MM.1S (cell line): ENCODE measurements around the gene TRDN.

Source experiments
- DNase-seq: peaks from one replicate; pipeline ENCODE4 v3.0.0-alpha.2; 2015
- H2AFZ ChIP-seq: fragments of 300-600 bp; sonication (generic); 2 replicates; pipeline ENCODE4 v1.6.0; 2016; ENCODE audit warnings: antibody characterized with exemption, low read length
- H3F3A ChIP-seq: fragments of 300-600 bp; sonication (generic); 2 replicates; pipeline ENCODE4 v1.6.1; 2016; ENCODE audit warnings: mild to moderate bottlenecking, antibody characterized with exemption, low read length, moderate library complexity, mixed read lengths; ENCODE audit not compliant: insufficient read depth
- H3K27ac ChIP-seq: fragments of 300-600 bp; sonication (generic); 2 replicates; pipeline ENCODE4 v1.5.1; 2016; ENCODE audit warnings: mild to moderate bottlenecking, low read length
- H3K27me3 ChIP-seq: fragments of 300-600 bp; sonication (generic); replicated peaks from 2 replicates; pipeline ENCODE4 v1.6.0; 2016; ENCODE audit warnings: low read length; ENCODE audit not compliant: insufficient read depth
- H3K36me3 ChIP-seq: fragments of 300-600 bp; sonication (generic); replicated peaks from 2 replicates; pipeline ENCODE4 v1.6.1; 2016; ENCODE audit warnings: mild to moderate bottlenecking, low read length, mixed read lengths; ENCODE audit not compliant: insufficient read depth
- H3K4me1 ChIP-seq: fragments of 300-600 bp; sonication (generic); 2 replicates; pipeline ENCODE4 v1.6.1; 2016; ENCODE audit warnings: low read length, mixed read lengths
- H3K4me2 ChIP-seq: fragments of 300-600 bp; sonication (generic); 2 replicates; pipeline ENCODE4 v1.6.0; 2016; ENCODE audit warnings: low read depth, low read length
- H3K4me3 ChIP-seq: fragments of 300-600 bp; sonication (generic); 2 replicates; pipeline ENCODE4 v1.5.1; 2016; ENCODE audit warnings: low read length, mixed read lengths
- H3K79me2 ChIP-seq: fragments of 300-600 bp; sonication (generic); 2 replicates; pipeline ENCODE4 v1.6.1; 2016; ENCODE audit warnings: mixed run types, low read length, mixed read lengths
- H3K9ac ChIP-seq: fragments of 300-600 bp; sonication (generic); 2 replicates; pipeline ENCODE4 v1.6.1; 2016; ENCODE audit warnings: low read length, mixed read lengths
- H3K9me2 ChIP-seq: fragments of 300-600 bp; sonication (generic); replicated peaks from 2 replicates; pipeline ENCODE4 v1.6.1; 2016; ENCODE audit warnings: mild to moderate bottlenecking, low read length, mixed read lengths; ENCODE audit not compliant: insufficient read depth
- H3K9me3 ChIP-seq: fragments of 300-600 bp; sonication (generic); replicated peaks from 2 replicates; pipeline ENCODE4 v1.6.1; 2016; ENCODE audit warnings: mild to moderate bottlenecking, low read length, mixed read lengths; ENCODE audit not compliant: insufficient read depth
- H4K20me1 ChIP-seq: fragments of 300-600 bp; sonication (generic); 2 replicates; pipeline ENCODE4 v1.6.1; 2016; ENCODE audit warnings: mild to moderate bottlenecking, low read length, moderate library complexity, mixed read lengths; ENCODE audit not compliant: insufficient read depth
- CTCF ChIP-seq: fragments of 300-600 bp; sonication (generic); IDR thresholded peaks from 2 replicates; pipeline ENCODE4 v1.5.1; 2016; ENCODE audit warnings: antibody characterized with exemption, low read length, mixed read lengths
- EZH2 ChIP-seq: fragments of 300-600 bp; sonication (generic); optimal IDR thresholded peaks from 2 replicates; pipeline ENCODE3; 2017; ENCODE audit warnings: low read depth, mild to moderate bottlenecking, antibody characterized with exemption, low read length, mixed read lengths
- EZH2phosphoT487 ChIP-seq: fragments of 300-600 bp; sonication (generic); IDR thresholded peaks from 2 replicates; pipeline ENCODE4 v1.6.1; 2018; ENCODE audit warnings: antibody characterized with exemption, low read length

TRDN gene

GRCh38 chr6:123551939-123552707 is 84.6 kb downstream of the TRDN start:
- no peak overlapping the region for H3K4me2 ChIP-seq
- no peaks in the 10 kb centered on the region for H3K9me3 ChIP-seq
- no peaks in the 10 kb centered on the region for H3K79me2 ChIP-seq
- H3K9ac ChIP-seq, result no peak overlapping the region
- DNase-seq, result no peak
- H3K4me1 ChIP-seq, result no peaks in the 10 kb centered on the region
- H3K27me3 ChIP-seq, result no peaks in the 10 kb centered on the region
- H3K9me2 ChIP-seq, result no peaks in the 10 kb centered on the region
- H4K20me1 ChIP-seq, result no peaks in the 10 kb centered on the region
- H3F3A ChIP-seq, result no peaks in the 10 kb centered on the region
- TF ChIP-seq EZH2 (no peak), CTCF (no peak), EZH2phosphoT487 (no peak)
- no peak overlapping the region for H3K4me3 ChIP-seq
- no peak overlapping the region for H3K27ac ChIP-seq
- H2AFZ ChIP-seq, result no peak overlapping the region
- H3K36me3 ChIP-seq, result no peaks in the 10 kb centered on the region

- Histone ChIP-seq H3K79me2 (no peaks in the 10 kb centered on the region), H3K9me3 (no peaks in the 10 kb centered on the region), H3K27ac (no peak overlapping the region), H3K4me1 (no peaks in the 10 kb centered on the region), H3K4me2 (no peak overlapping the region), H2AFZ (no peak overlapping the region), H3K36me3 (no peaks in the 10 kb centered on the region), H3K4me3 (no peak overlapping the region), H3K9me2 (no peaks in the 10 kb centered on the region), H3F3A (no peaks in the 10 kb centered on the region), H4K20me1 (no peaks in the 10 kb centered on the region), H3K27me3 (no peaks in the 10 kb centered on the region), H3K9ac (no peak overlapping the region)
- DNase-seq, result no peak
- TF ChIP-seq EZH2 (no peak), CTCF (no peak), EZH2phosphoT487 (no peak)
These were observed 86.6 kb downstream of the TRDN start for GRCh38 chr6:123550052-123550617.

- Histone ChIP-seq H4K20me1 (no peaks in the 10 kb centered on the region), H3K9me3 (no peaks in the 10 kb centered on the region), H3K4me1 (no peaks in the 10 kb centered on the region), H3K4me3 (no peak overlapping the region), H3K36me3 (no peaks in the 10 kb centered on the region), H3K4me2 (no peak overlapping the region), H3K79me2 (no peaks in the 10 kb centered on the region), H3K27me3 (no peaks in the 10 kb centered on the region), H3K27ac (no peak overlapping the region), H3K9ac (no peak overlapping the region), H3K9me2 (no peaks in the 10 kb centered on the region), H2AFZ (no peak overlapping the region), H3F3A (no peaks in the 10 kb centered on the region)
- no peak for TF ChIP-seq EZH2
- TF ChIP-seq EZH2phosphoT487, result no peak
- no peak for TF ChIP-seq CTCF
- no peak for DNase-seq
These were observed 87.3 kb downstream of the TRDN start for GRCh38 chr6:123549476-123549875.
